ENCODE measurements around the gene TMEM170A. TPM values are rescaled to one million over a fixed set of nuclear protein-coding genes. Genes with fewer than 3 reads are reported as not detected.

The TMEM170A gene
- total and polyA plus RNA-seq, 2 of the 13 experiments (the other 11 are each of a cell fraction or from before 2014, with no cell fraction given) = 35.7 to 39.7 TPM

DNA sequence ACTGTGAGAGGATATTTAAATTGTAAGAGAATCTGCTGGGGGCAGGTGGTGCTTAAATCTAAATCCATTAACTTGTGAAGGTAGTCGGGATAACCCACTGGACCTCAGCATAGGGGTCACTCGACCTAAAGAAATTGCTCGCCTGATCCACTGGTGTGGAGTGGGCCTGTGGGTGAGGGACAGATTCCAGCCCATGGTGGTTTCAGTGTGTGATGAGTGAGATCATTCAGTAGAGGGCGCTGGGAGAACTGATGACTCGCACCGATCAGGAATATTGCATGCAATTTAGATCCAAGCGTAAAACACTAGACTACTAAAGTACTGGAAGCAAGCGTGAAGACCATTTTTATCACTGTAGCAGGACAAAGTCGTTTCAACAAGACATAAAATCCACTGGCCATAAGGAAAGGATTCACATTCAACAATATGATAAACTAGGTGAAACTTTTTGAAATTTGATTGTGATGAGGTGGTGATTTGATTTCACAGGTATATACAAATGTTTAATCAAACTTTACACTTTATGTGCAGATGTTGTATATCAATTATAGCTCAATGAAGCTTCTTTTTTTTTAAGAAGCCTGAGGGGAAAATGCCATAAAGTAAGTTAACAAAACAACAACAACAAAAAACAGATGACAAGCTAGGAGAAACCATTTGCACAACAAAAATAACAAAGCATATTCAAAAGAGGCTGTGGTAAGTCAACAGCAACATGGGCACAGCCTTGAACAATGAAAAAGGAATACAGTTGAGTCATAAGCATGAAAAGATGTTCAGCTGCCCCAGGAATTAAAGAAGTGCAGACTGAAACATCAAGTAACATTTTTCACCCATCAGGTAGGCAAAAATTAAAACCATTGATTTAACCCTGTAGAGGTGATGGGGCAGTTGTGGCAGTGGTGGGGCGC is 7.5 kb upstream of the TMEM170A start (continued):
- TF ChIP-seq ETV6 (CRISPR knock-in tag; conservative IDR thresholded peaks at IDR 0.05) = no peak
- no peak for TF ChIP-seq SNAI1 (CRISPR knock-in tag; IDR thresholded peaks at IDR 0.05; ENCODE audit: borderline replicate concordance)
- no peak for TF ChIP-seq CHCHD3 (CRISPR knock-in tag; IDR thresholded peaks at IDR 0.05)
- no peak for TF ChIP-seq ZNF101 (CRISPR knock-in tag; IDR thresholded peaks at IDR 0.05; ENCODE audit: borderline replicate concordance, low read depth)
- TF ChIP-seq XBP1 (CRISPR knock-in tag; IDR thresholded peaks at IDR 0.05) = no peak
- no peak for TF ChIP-seq ZNF317 (CRISPR knock-in tag; IDR thresholded peaks at IDR 0.05)
- TF ChIP-seq ZFP37 (CRISPR knock-in tag; IDR thresholded peaks at IDR 0.05; ENCODE audit: borderline replicate concordance) = no peak
- TF ChIP-seq ZNF326 (CRISPR knock-in tag; IDR thresholded peaks at IDR 0.05; ENCODE audit: borderline replicate concordance) = no peak
- no peak for TF ChIP-seq SUZ12 (IDR thresholded peaks at IDR 0.05; ENCODE audit: low read depth, low read length)
- no peak for TF ChIP-seq ZMYM4 (CRISPR knock-in tag; IDR thresholded peaks at IDR 0.05)
- TF ChIP-seq RFXANK (CRISPR knock-in tag; IDR thresholded peaks at IDR 0.05) = no peak
- TF ChIP-seq POLR2AphosphoS5 (IDR thresholded peaks at IDR 0.05; ENCODE audit: low read depth, low read length) = no peak
- no peak for TF ChIP-seq ARID2 (CRISPR knock-in tag; IDR thresholded peaks at IDR 0.05; ENCODE audit: borderline replicate concordance)
- no peak for TF ChIP-seq ZNF609 (CRISPR knock-in tag; IDR thresholded peaks at IDR 0.05; ENCODE audit: borderline replicate concordance)
- TF ChIP-seq BHLHE40 (IDR thresholded peaks at IDR 0.05; ENCODE audit: low read length) = no peak
- no peak for TF ChIP-seq ZNF20 (CRISPR knock-in tag; IDR thresholded peaks at IDR 0.05)
- TF ChIP-seq MTA1 (CRISPR knock-in tag; IDR thresholded peaks at IDR 0.05; ENCODE audit: borderline replicate concordance) = no peak
- no peak for TF ChIP-seq JUNB (CRISPR knock-in tag; IDR thresholded peaks at IDR 0.05; ENCODE audit: borderline replicate concordance)
- TF ChIP-seq NFRKB (IDR thresholded peaks at IDR 0.05) = no peak
- TF ChIP-seq MTERF4 (CRISPR knock-in tag; IDR thresholded peaks at IDR 0.05) = no peak
- 0 out of 2 replicates have a peak, but pooled peaks have one; percentile 4 for TF ChIP-seq SRF (IDR thresholded peaks at IDR 0.05; ENCODE audit: low read depth, low read length)
- TF ChIP-seq CREB1 (IDR thresholded peaks at IDR 0.05) = no peak
- no peak for TF ChIP-seq CREB1 (CRISPR knock-in tag; IDR thresholded peaks at IDR 0.05)
